AG04450 (cell line): ENCODE measurements around the gene ZNF254. TPM values are rescaled to one million over a fixed set of nuclear protein-coding genes. Genes with fewer than 3 reads are reported as not detected.

Experiments
- CTCF ChIA-PET: fragments of 300-600, 350-600 bp; formaldehyde crosslinking; extraction: SDS; loops from one replicate; lab custom pipeline; 2022; ENCODE audit warnings: antibody characterized with exemption, inconsistent platforms; lab: Charles Lee
- POLR2A ChIA-PET: fragments of 350-600 bp; formaldehyde crosslinking; extraction: SDS; loops from one replicate; lab custom pipeline; 2021; ENCODE audit warnings: antibody characterized with exemption, inconsistent platforms; lab: Yijun Ruan, JAX
- DNase-seq: peaks from one replicate; pipeline ENCODE4 v3.0.0-alpha.2; 2011; ENCODE audit warnings: low read depth, low spot score
- H3K27ac ChIP-seq: one replicate; pipeline ENCODE4 v1.5.1; 2012; ENCODE audit warnings: low read depth, low read length, control low read depth
- H3K27me3 ChIP-seq: one replicate; pipeline ENCODE4 v1.6.0; 2012; ENCODE audit warnings: low read length; ENCODE audit not compliant: control insufficient read depth, insufficient read depth
- H3K4me3 ChIP-seq: 2 replicates; pipeline ENCODE4 v1.5.1; 2011; ENCODE audit warnings: mild to moderate bottlenecking, low read depth, low read length, control low read depth
- H3K9me3 ChIP-seq: 2 replicates; pipeline ENCODE4 v1.5.1; 2012; ENCODE audit warnings: low read length; ENCODE audit not compliant: control insufficient read depth, insufficient read depth
- CTCF ChIP-seq: IDR thresholded peaks from 2 replicates; pipeline ENCODE4 v1.5.1; 2011; ENCODE audit warnings: low read depth, low read length, control low read depth, inconsistent platforms
- polyA plus RNA-seq: library from polyadenylated mRNA; depleted of rRNA; stranded (reverse); fragments of >200 nt; gene quantifications from 2 replicates; pipeline ENCODE4 v1.2.3, GENCODE V29; 2011; rRNA removed

ZNF254 gene
- polyA plus RNA-seq, 1 experiment: 11.4 TPM

GRCh38 chr19:24159707-24160106, 72.7 kb downstream of the ZNF254 start:
- ChIA-PET POLR2A (no interaction called here), CTCF (interaction anchor here (0.8 to 1.4 kb wide), 2 partner anchors 120 to 126 kb away, joined by 3 to 6 read pairs; no protein-coding TSS in a partner anchor)
- Histone ChIP-seq H3K27ac (no peak overlapping the region), H3K4me3 (no peak overlapping the region), H3K9me3 (no peaks in the 10 kb centered on the region; the same call in none of the 2 replicates), H3K27me3 (no peaks in the 10 kb centered on the region)
- peak; percentile 43 for TF ChIP-seq CTCF
- no peak for DNase-seq

- H3K9me3 ChIP-seq: no peaks in the 10 kb centered on the region; the same call in 1 of the 2 replicates
- no peak overlapping the region for H3K4me3 ChIP-seq
- H3K27me3 ChIP-seq: no peaks in the 10 kb centered on the region
- no peak for DNase-seq
- ChIA-PET CTCF (interaction anchor here (1.4 kb wide), 1 partner anchor 9 kb away, joined by 8 read pairs; no protein-coding TSS in a partner anchor), POLR2A (no interaction called here)
- H3K27ac ChIP-seq: no peak overlapping the region
- TF ChIP-seq CTCF: no peak
These were observed 79.1 kb downstream of the ZNF254 start for GRCh38 chr19:24166055-24166454.

GRCh38 chr19:24173882-24174281, 86.9 kb downstream of the ZNF254 start:
- Histone ChIP-seq H3K4me3 (no peak overlapping the region), H3K27me3 (no peaks in the 10 kb centered on the region), H3K9me3 (peaks cover 24% of the 10 kb centered on the region), H3K27ac (no peak overlapping the region)
- no peak for TF ChIP-seq CTCF
- DNase-seq: no peak
- ChIA-PET POLR2A (no interaction called here), CTCF (no interaction called here)

- CTCF ChIA-PET: no interaction called here
- POLR2A ChIA-PET: no interaction called here
These were observed 90.7 kb downstream of the ZNF254 start for GRCh38 chr19:24177686-24178085.

GRCh38 chr19:24178207-24178606, 91.2 kb downstream of the ZNF254 start:
- ChIA-PET CTCF (no interaction called here), POLR2A (no interaction called here)
- Histone ChIP-seq H3K4me3 (no peak overlapping the region), H3K27ac (no peak overlapping the region), H3K9me3 (peaks cover 29% of the 10 kb centered on the region), H3K27me3 (no peaks in the 10 kb centered on the region)
- TF ChIP-seq CTCF: no peak
- DNase-seq: no peak

More at GRCh38 chr19:24177686-24178085, 90.7 kb downstream of the ZNF254 start:
- Histone ChIP-seq H3K27me3 (no peaks in the 10 kb centered on the region), H3K4me3 (no peak overlapping the region), H3K27ac (no peak overlapping the region), H3K9me3 (peaks cover 29% of the 10 kb centered on the region)
- no peak for TF ChIP-seq CTCF
- no peak for DNase-seq

Other genes starting within 250 kb of the ZNF254 start
- gene ZNF726, start 172.3 kb upstream of the ZNF254 start, polyA plus RNA-seq: 0.84 and 0.95 TPM in 2 replicates